ENCODE measurements around the gene LGMN. TPM values are rescaled to one million over a fixed set of nuclear protein-coding genes. Genes with fewer than 3 reads are reported as not detected.

The LGMN gene
- total and polyA plus RNA-seq, 4 donors, result 56.2 to 192 (median 62.4) TPM

DNA sequence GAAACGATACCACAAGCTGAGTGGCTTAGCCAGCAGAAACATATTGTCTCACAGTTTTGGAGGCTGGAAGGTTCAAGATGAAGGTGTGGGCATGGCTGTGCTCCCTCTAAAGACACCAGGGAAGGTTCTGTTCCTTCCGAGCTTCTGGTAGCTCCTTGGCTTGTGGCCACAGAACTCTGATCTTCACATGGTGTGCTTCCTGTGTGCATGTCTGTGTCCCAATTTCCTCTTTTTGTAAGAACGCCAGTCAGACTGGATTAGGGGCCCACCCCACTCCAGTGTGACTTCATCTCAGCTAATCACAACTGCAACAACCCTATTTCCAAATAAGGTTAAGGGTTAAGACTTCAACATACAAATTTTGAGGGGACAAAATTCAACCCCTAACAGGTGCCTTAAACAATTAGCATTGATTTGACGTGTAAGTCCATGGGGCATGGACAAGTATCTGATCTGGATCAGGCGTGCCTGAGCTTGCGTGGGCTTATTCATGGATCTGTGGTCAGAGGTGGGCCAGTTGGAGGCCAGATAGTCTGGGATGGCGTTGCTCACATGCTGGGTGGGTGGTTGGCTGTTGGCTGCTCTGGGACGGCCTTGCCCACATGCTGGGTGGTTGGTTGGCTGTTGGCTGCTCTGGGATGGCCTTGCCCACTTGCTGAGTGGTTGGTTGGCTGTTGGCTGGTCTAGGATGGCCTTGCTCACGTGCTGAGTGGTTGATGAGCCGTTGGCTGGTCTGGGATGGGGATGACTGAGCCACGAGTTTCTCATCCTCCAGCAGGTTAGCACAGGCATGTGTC lies 88.5 kb downstream of the LGMN start:
- H3K27ac ChIP-seq (ENCODE audit: low read depth in 1 of 2, low read length in 2 of 2), result peak overlapping the region; percentile 29 to 62
- no peaks in the 10 kb centered on the region for H3K27me3 ChIP-seq (ENCODE audit: control insufficient read depth in 4 of 4, insufficient read depth in 4 of 4, low read length in 3 of 4)
- WGBS, result 80% methylated on average over 11 of the region's 11 CpGs
- H3K9me3 ChIP-seq (ENCODE audit: control insufficient read depth in 4 of 4, low read length in 3 of 4), result no peaks in the 10 kb centered on the region
- H3K4me1 ChIP-seq (ENCODE audit: control insufficient read depth in 4 of 4, insufficient read depth in 4 of 4, low read length in 3 of 4), result peaks cover 0 to 3% (median 0%) of the 10 kb centered on the region in 4 donors
- H3K36me3 ChIP-seq (ENCODE audit: control insufficient read depth in 4 of 4, insufficient read depth in 3 of 4, low read depth in 1 of 4, low read length in 3 of 4), result peaks cover 0 to 47% (median 9%) of the 10 kb centered on the region in 4 donors
- H3K9ac ChIP-seq (ENCODE audit: low read depth in 1 of 2, low read length in 2 of 2), result no peak overlapping the region
- TF ChIP-seq RXRA (IDR thresholded peaks at IDR 0.05), result peak in 1 of 2 donors; percentile 28
- peak; percentile 29 for TF ChIP-seq SP1 (IDR thresholded peaks at IDR 0.05)
- TF ChIP-seq YY1 (IDR thresholded peaks at IDR 0.05), result no peak
- H3K4me3 ChIP-seq (ENCODE audit: low read depth in 1 of 3, low read length in 3 of 3), result no peak overlapping the region
- no peak for DNase-seq (ENCODE audit: low spot score)

DNA sequence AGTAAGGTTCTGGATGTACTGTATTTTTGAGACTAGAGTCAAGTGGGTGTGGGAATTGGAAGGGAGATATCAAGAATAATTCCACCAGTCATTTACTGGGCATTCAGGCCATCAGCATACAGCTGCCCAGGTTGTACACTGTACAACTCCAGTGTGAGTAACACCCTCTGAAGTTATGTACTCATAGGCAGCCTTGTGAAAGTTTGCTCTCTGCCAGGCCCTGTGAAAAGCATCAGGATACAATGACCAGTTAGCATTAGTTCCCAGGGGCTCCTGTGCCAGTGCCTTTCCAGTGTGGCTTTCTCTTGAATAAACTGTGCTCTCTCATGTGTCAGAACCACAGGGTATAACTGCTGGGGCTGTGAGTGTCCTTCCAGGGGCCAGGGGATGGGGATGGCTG lies 89.7 kb downstream of the LGMN start:
- DNase-seq (ENCODE audit: low spot score), result no peak
- TF ChIP-seq NR2F2 (IDR thresholded peaks at IDR 0.05) (no peak), FOXA2 (IDR thresholded peaks at IDR 0.05) (no peak)
- TF ChIP-seq, protein P1, sequence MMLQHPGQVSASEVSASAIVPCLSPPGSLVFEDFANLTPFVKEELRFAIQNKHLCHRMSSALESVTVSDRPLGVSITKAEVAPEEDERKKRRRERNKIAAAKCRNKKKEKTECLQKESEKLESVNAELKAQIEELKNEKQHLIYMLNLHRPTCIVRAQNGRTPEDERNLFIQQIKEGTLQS (IDR thresholded peaks at IDR 0.05), result no peak
- no peak overlapping the region for H3K9ac ChIP-seq (ENCODE audit: low read depth in 1 of 2, low read length in 2 of 2)
- peak overlapping the region in 1 of 2 donors; percentile 62 for H3K27ac ChIP-seq (ENCODE audit: low read depth in 1 of 2, low read length in 2 of 2)
- no peaks in the 10 kb centered on the region for H3K27me3 ChIP-seq (ENCODE audit: control insufficient read depth in 4 of 4, insufficient read depth in 4 of 4, low read length in 3 of 4)
- H3K36me3 ChIP-seq (ENCODE audit: control insufficient read depth in 4 of 4, insufficient read depth in 3 of 4, low read depth in 1 of 4, low read length in 3 of 4), result peaks cover 0 to 50% (median 10%) of the 10 kb centered on the region in 4 donors
- peaks cover 0 to 3% (median 0%) of the 10 kb centered on the region in 4 donors for H3K4me1 ChIP-seq (ENCODE audit: control insufficient read depth in 4 of 4, insufficient read depth in 4 of 4, low read length in 3 of 4)
- H3K4me3 ChIP-seq (ENCODE audit: low read depth in 1 of 3, low read length in 3 of 3), result no peak overlapping the region
- no peaks in the 10 kb centered on the region for H3K9me3 ChIP-seq (ENCODE audit: control insufficient read depth in 4 of 4, low read length in 3 of 4)

DNA sequence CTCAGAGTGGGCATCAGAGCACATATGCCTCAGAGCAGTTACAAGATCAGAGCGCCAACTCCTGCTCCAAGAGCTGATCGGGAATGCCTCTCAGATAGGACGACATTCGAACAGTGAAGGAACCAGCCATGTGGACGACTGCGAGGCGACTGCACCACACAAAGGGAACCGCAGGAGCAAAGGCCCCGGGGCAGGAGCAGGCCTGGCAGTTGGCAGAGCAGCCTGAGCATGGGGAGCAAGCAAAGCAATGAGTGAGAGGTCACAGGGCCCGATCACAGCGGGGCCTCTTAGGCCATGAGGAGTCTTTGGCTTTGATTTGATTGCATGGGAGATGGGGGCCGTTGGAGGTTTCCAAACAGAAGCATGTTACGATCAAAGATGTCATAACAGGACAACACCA lies 90.3 kb downstream of the LGMN start:
- H3K4me1 ChIP-seq (ENCODE audit: control insufficient read depth in 4 of 4, insufficient read depth in 4 of 4, low read length in 3 of 4), result peaks cover 0 to 3% (median 0%) of the 10 kb centered on the region in 4 donors
- TF ChIP-seq TAF1 (conservative IDR thresholded peaks at IDR 0.05) (no peak), EGR1 (IDR thresholded peaks at IDR 0.05; ENCODE audit: low read depth in 2 of 2) (no peak), HNF4G (IDR thresholded peaks at IDR 0.05) (no peak), FOXA2 (IDR thresholded peaks at IDR 0.05) (no peak), FOXA1 (IDR thresholded peaks at IDR 0.05) (no peak), NR2F2 (IDR thresholded peaks at IDR 0.05) (no peak), SP1 (IDR thresholded peaks at IDR 0.05) (no peak), YY1 (IDR thresholded peaks at IDR 0.05) (no peak), RXRA (IDR thresholded peaks at IDR 0.05) (no peak), HNF4A (conservative IDR thresholded peaks at IDR 0.05) (no peak), GABPA (IDR thresholded peaks at IDR 0.05 in 1 of 2, conservative IDR thresholded peaks at IDR 0.05 in 1 of 2) (no peak), RAD21 (IDR thresholded peaks at IDR 0.05) (no peak)
- TF ChIP-seq, protein P2, sequence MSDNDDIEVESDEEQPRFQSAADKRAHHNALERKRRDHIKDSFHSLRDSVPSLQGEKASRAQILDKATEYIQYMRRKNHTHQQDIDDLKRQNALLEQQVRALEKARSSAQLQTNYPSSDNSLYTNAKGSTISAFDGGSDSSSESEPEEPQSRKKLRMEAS (IDR thresholded peaks at IDR 0.05), result no peak
- TF ChIP-seq, protein P3, sequence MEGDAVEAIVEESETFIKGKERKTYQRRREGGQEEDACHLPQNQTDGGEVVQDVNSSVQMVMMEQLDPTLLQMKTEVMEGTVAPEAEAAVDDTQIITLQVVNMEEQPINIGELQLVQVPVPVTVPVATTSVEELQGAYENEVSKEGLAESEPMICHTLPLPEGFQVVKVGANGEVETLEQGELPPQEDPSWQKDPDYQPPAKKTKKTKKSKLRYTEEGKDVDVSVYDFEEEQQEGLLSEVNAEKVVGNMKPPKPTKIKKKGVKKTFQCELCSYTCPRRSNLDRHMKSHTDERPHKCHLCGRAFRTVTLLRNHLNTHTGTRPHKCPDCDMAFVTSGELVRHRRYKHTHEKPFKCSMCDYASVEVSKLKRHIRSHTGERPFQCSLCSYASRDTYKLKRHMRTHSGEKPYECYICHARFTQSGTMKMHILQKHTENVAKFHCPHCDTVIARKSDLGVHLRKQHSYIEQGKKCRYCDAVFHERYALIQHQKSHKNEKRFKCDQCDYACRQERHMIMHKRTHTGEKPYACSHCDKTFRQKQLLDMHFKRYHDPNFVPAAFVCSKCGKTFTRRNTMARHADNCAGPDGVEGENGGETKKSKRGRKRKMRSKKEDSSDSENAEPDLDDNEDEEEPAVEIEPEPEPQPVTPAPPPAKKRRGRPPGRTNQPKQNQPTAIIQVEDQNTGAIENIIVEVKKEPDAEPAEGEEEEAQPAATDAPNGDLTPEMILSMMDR (IDR thresholded peaks at IDR 0.05; ENCODE audit: low read depth, low read length, missing input control), result no peak
- TF ChIP-seq, protein P4, sequence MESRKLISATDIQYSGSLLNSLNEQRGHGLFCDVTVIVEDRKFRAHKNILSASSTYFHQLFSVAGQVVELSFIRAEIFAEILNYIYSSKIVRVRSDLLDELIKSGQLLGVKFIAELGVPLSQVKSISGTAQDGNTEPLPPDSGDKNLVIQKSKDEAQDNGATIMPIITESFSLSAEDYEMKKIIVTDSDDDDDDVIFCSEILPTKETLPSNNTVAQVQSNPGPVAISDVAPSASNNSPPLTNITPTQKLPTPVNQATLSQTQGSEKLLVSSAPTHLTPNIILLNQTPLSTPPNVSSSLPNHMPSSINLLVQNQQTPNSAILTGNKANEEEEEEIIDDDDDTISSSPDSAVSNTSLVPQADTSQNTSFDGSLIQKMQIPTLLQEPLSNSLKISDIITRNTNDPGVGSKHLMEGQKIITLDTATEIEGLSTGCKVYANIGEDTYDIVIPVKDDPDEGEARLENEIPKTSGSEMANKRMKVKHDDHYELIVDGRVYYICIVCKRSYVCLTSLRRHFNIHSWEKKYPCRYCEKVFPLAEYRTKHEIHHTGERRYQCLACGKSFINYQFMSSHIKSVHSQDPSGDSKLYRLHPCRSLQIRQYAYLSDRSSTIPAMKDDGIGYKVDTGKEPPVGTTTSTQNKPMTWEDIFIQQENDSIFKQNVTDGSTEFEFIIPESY (IDR thresholded peaks at IDR 0.05), result no peak
- TF ChIP-seq, protein P1 (IDR thresholded peaks at IDR 0.05), result no peak
- no peaks in the 10 kb centered on the region for H3K27me3 ChIP-seq (ENCODE audit: control insufficient read depth in 4 of 4, insufficient read depth in 4 of 4, low read length in 3 of 4)
- no peak for DNase-seq (ENCODE audit: low spot score)
- H3K9me3 ChIP-seq (ENCODE audit: control insufficient read depth in 4 of 4, low read length in 3 of 4), result no peaks in the 10 kb centered on the region
- H3K27ac ChIP-seq (ENCODE audit: low read depth in 1 of 2, low read length in 2 of 2), result peak overlapping the region in 1 of 2 donors; percentile 48
- WGBS, result 87% methylated on average over 13 of the region's 13 CpGs
- H3K4me3 ChIP-seq (ENCODE audit: low read depth in 1 of 3, low read length in 3 of 3), result no peak overlapping the region
- H3K9ac ChIP-seq (ENCODE audit: low read depth in 1 of 2, low read length in 2 of 2), result no peak overlapping the region
- H3K36me3 ChIP-seq (ENCODE audit: control insufficient read depth in 4 of 4, insufficient read depth in 3 of 4, low read depth in 1 of 4, low read length in 3 of 4), result peaks cover 0 to 53% (median 8%) of the 10 kb centered on the region in 4 donors
